ENCODE data around the gene MYCN.
"Not testable (repeated sequence)": the region's sequence is repeated elsewhere in the genome, so short reads cannot be mapped to it uniquely, and the experiment has no call there.

Gene MYCN

GRCh38 chr2:15939854-15940660, at the start of gene MYCN:
Gene MYCN, plus strand, starts transcription at chr2:15940550. Its CDS starts 1,515 bp downstream, at chr2:15942065.
- peak; percentile 17 for DNase-seq

- DNase-seq, result no peak
Measured at GRCh38 chr2:15890936-15891905, 49.1 kb upstream of the MYCN start.

GRCh38 chr2:15892151-15892880, 48.0 kb upstream of the MYCN start:
- no peak for DNase-seq

- DNase-seq, result no peak
Measured at GRCh38 chr2:15893085-15893484, 47.3 kb upstream of the MYCN start.

- no peak for DNase-seq
Measured at GRCh38 chr2:15893689-15894480, 46.5 kb upstream of the MYCN start.

- no peak for DNase-seq
Measured at GRCh38 chr2:15894481-15895144, 45.7 kb upstream of the MYCN start.

- DNase-seq, result no peak
Measured at GRCh38 chr2:15895615-15896469, 44.5 kb upstream of the MYCN start.

- no peak for DNase-seq
Measured at GRCh38 chr2:15896859-15897258, 43.5 kb upstream of the MYCN start.

GRCh38 chr2:15897431-15898098, 42.8 kb upstream of the MYCN start:
- DNase-seq, result no peak

- DNase-seq, result no peak
Measured at GRCh38 chr2:15899327-15899612, 41.1 kb upstream of the MYCN start.

- no peak for DNase-seq
Measured at GRCh38 chr2:15899751-15900493, 40.4 kb upstream of the MYCN start.

GRCh38 chr2:15901095-15901807, 39.1 kb upstream of the MYCN start:
- no peak for DNase-seq

GRCh38 chr2:15901808-15902130, 38.6 kb upstream of the MYCN start:
- no peak for DNase-seq

- DNase-seq, result not testable (repeated sequence)
Measured at GRCh38 chr2:15903910-15904309, 36.4 kb upstream of the MYCN start.

- DNase-seq, result no peak
Measured at GRCh38 chr2:15905267-15905645, 35.1 kb upstream of the MYCN start.

GRCh38 chr2:15905986-15906491, 34.3 kb upstream of the MYCN start:
- DNase-seq, result no peak

GRCh38 chr2:15906778-15907177, 33.6 kb upstream of the MYCN start:
- DNase-seq, result no peak

GRCh38 chr2:15907461-15908324, 32.7 kb upstream of the MYCN start:
- no peak for DNase-seq
